H1 (cell line): Measurements from ENCODE around the gene RRBP1. TPM values are rescaled to one million over a fixed set of nuclear protein-coding genes. Genes with fewer than 3 reads are reported as not detected.

Source experiments
- CTCF ChIA-PET: fragments of 300-600 bp; sonication (Branson Sonifier 250); formaldehyde crosslinking; loops from one replicate; lab custom pipeline; 2021; ENCODE audit not compliant: partially characterized antibody; lab: Charles Lee
- POLR2A ChIA-PET: fragments of 300-600 bp; sonication (Branson Sonifier 250); formaldehyde crosslinking; loops from one replicate; lab custom pipeline; 2021; ENCODE audit warnings: inconsistent platforms; ENCODE audit not compliant: partially characterized antibody; lab: Charles Lee
- DNase-seq, 2 experiments: peaks; one replicate each; pipeline versions ENCODE4 v3.0.0 to v3.0.0-alpha.2; 2010 to 2022; ENCODE audit warnings: low spot score in 2 of 2, low read depth in 1 of 2, mixed read lengths in 1 of 2
- FAIRE-seq: peaks from 2 replicates; lab custom pipeline; 2011; peaks lifted over from hg19 to GRCh38; lab: Jason Lieb, UNC
- H2AFZ ChIP-seq: 2 replicates; pipeline ENCODE4 v1.8.1; 2012; ENCODE audit warnings: low read length, inconsistent platforms
- H2AK5ac ChIP-seq: 2 replicates; pipeline ENCODE4 v1.6.1; 2013; ENCODE audit warnings: low read depth, low read length
- H2BK120ac ChIP-seq: replicated peaks from 2 replicates; pipeline ENCODE3; 2013; ENCODE audit warnings: low read depth, low read length, inconsistent platforms
- H2BK12ac ChIP-seq: 2 replicates; pipeline ENCODE4 v1.6.1; 2013; ENCODE audit warnings: low read depth, low read length
- H2BK15ac ChIP-seq: 2 replicates; pipeline ENCODE4 v1.6.1; 2013; ENCODE audit warnings: low read length
- H2BK20ac ChIP-seq: 2 replicates; pipeline ENCODE4 v1.6.1; 2013; ENCODE audit warnings: low read length
- H2BK5ac ChIP-seq: 2 replicates; pipeline ENCODE4 v1.6.1; 2013; ENCODE audit warnings: low read depth, low read length
- H3K14ac ChIP-seq: 2 replicates; pipeline ENCODE4 v1.6.1; 2013; ENCODE audit warnings: inconsistent platforms; ENCODE audit not compliant: insufficient read length
- H3K18ac ChIP-seq: 2 replicates; pipeline ENCODE4 v1.6.1; 2013; ENCODE audit warnings: low read length; ENCODE audit errors: extremely low read depth
- H3K23ac ChIP-seq: 2 replicates; pipeline ENCODE4 v1.6.1; 2013; ENCODE audit warnings: inconsistent platforms; ENCODE audit not compliant: insufficient read length
- H3K23me2 ChIP-seq: 2 replicates; pipeline ENCODE4 v1.6.1; 2013; ENCODE audit warnings: low read depth, low read length
- H3K27ac ChIP-seq: 2 replicates; pipeline ENCODE4 v1.6.1; 2011; ENCODE audit warnings: low read depth, low read length, inconsistent platforms
- H3K27me3 ChIP-seq, 4 experiments: replicated peaks in 1 of 4; 1 replicate in 1 of 4; 2 replicates in 3 of 4; pipeline versions ENCODE4 v1.6.1 to v1.8.1; 2011 to 2013; ENCODE audit warnings: low read length in 3 of 4, mild to moderate bottlenecking in 3 of 4, inconsistent platforms in 2 of 4, mixed read lengths in 2 of 4, moderate library complexity in 1 of 4; ENCODE audit not compliant: control insufficient read depth in 3 of 4, insufficient read depth in 3 of 4; ENCODE audit errors: extremely low read depth in 1 of 4
- H3K36me3 ChIP-seq, 4 experiments: 2 replicates each; pipeline versions ENCODE4 v1.6.1 to v1.8.1; 2011 to 2013; ENCODE audit warnings: mild to moderate bottlenecking in 4 of 4, low read length in 3 of 4, moderate library complexity in 2 of 4, control low read depth in 1 of 4, inconsistent platforms in 1 of 4; ENCODE audit not compliant: insufficient read depth in 4 of 4, control insufficient read depth in 2 of 4
- H3K4ac ChIP-seq: replicated peaks from 2 replicates; pipeline ENCODE3; 2013; ENCODE audit warnings: low read length, low read depth, mixed read lengths, inconsistent platforms; ENCODE audit not compliant: insufficient read length
- H3K4me1 ChIP-seq, 4 experiments: replicated peaks in 1 of 4; 1 replicate in 1 of 4; 2 replicates in 3 of 4; pipeline versions ENCODE4 v1.6.1 to v1.8.1; 2011 to 2013; ENCODE audit warnings: low read length in 3 of 4, inconsistent platforms in 2 of 4, mixed read lengths in 1 of 4; ENCODE audit not compliant: insufficient read depth in 4 of 4, control insufficient read depth in 3 of 4
- H3K4me2 ChIP-seq, 2 experiments: 2 replicates each; pipeline versions ENCODE4 v1.6.1 to v1.8.1; 2011 to 2013; ENCODE audit warnings: low read depth in 2 of 2, low read length in 2 of 2, control low read depth in 1 of 2, inconsistent platforms in 1 of 2, mild to moderate bottlenecking in 1 of 2; ENCODE audit not compliant: insufficient read depth in 1 of 2
- H3K4me3 ChIP-seq, 4 experiments: fragments of 200-600, 300-600 bp in 1 of 4; sonication (generic), shearing (Covaris generic), sonication (Bioruptor Twin) in 1 of 4; 2 replicates each; pipeline versions ENCODE4 v1.5.1 to v1.8.1; 2011 to 2016; ENCODE audit warnings: low read length in 4 of 4, low read depth in 3 of 4, control low read depth in 2 of 4, inconsistent platforms in 2 of 4, mild to moderate bottlenecking in 2 of 4, mixed read lengths in 1 of 4, moderate library complexity in 1 of 4; ENCODE audit not compliant: insufficient read depth in 2 of 4; ENCODE audit errors: extremely low read depth in 1 of 4
- H3K56ac ChIP-seq: replicated peaks from 2 replicates; pipeline ENCODE3; 2013; ENCODE audit warnings: low read depth, mild to moderate bottlenecking, mixed read lengths, low read length, inconsistent platforms; ENCODE audit not compliant: insufficient read length
- H3K79me1 ChIP-seq: 2 replicates; pipeline ENCODE4 v1.6.1; 2013; ENCODE audit warnings: low read depth, low read length, control low read depth
- H3K79me2 ChIP-seq, 2 experiments: 2 replicates each; pipeline versions ENCODE4 v1.6.1 to v1.8.1; 2012 to 2013; ENCODE audit warnings: low read length in 2 of 2, mild to moderate bottlenecking in 2 of 2, inconsistent platforms in 1 of 2; ENCODE audit not compliant: insufficient read depth in 2 of 2, control insufficient read depth in 1 of 2
- H3K9ac ChIP-seq, 4 experiments: replicated peaks in 1 of 4; 1 replicate in 1 of 4; 2 replicates in 3 of 4; pipeline versions ENCODE4 v1.6.1 to v1.8.1; 2011 to 2013; ENCODE audit warnings: low read depth in 3 of 4, low read length in 3 of 4, control low read depth in 2 of 4, mild to moderate bottlenecking in 2 of 4, moderate library complexity in 2 of 4, inconsistent platforms in 1 of 4; ENCODE audit errors: extremely low read depth in 1 of 4
- H3K9me3 ChIP-seq, 2 experiments: 2 replicates each; pipeline versions ENCODE4 v1.6.1 to v1.8.1; 2012 to 2013; ENCODE audit warnings: mild to moderate bottlenecking in 2 of 2, moderate library complexity in 2 of 2, control low read depth in 1 of 2, inconsistent platforms in 1 of 2, low read depth in 1 of 2, low read length in 1 of 2, mixed read lengths in 1 of 2; ENCODE audit not compliant: insufficient read depth in 2 of 2
- H4K20me1 ChIP-seq, 2 experiments: replicated peaks in 1 of 2; 2 replicates each; pipeline versions ENCODE3 to v1.8.1; 2011 to 2013; ENCODE audit warnings: inconsistent platforms in 2 of 2, low read length in 2 of 2, mild to moderate bottlenecking in 1 of 2; ENCODE audit not compliant: insufficient read depth in 2 of 2, control insufficient read depth in 1 of 2
- H4K5ac ChIP-seq: 2 replicates; pipeline ENCODE4 v1.6.1; 2013; ENCODE audit warnings: low read length, low read depth, mixed read lengths, inconsistent platforms; ENCODE audit not compliant: insufficient read length
- H4K8ac ChIP-seq: 2 replicates; pipeline ENCODE4 v1.8.0; 2013; ENCODE audit warnings: mild to moderate bottlenecking, moderate library complexity, low read length, inconsistent platforms; ENCODE audit not compliant: insufficient read depth; ENCODE audit errors: extremely low read depth
- H4K91ac ChIP-seq: replicated peaks from 2 replicates; pipeline ENCODE3; 2013; ENCODE audit warnings: low read length, mixed read lengths, inconsistent platforms; ENCODE audit not compliant: insufficient read length
- POLR2AphosphoS5 ChIP-seq: IDR thresholded peaks from 2 replicates; pipeline ENCODE4 v1.6.1; 2011; ENCODE audit warnings: low read depth, low read length
- RNF2 ChIP-seq: fragments of 200-900, 300-1000 bp; sonication (generic); IDR thresholded peaks from 2 replicates; pipeline ENCODE4 v1.7.1; 2016; ENCODE audit warnings: borderline replicate concordance, low read depth, mild to moderate bottlenecking, antibody characterized with exemption, low read length; ENCODE audit not compliant: poor library complexity, severe bottlenecking; ENCODE audit errors: missing control alignments
- WGBS, 2 experiments: shearing (Covaris generic) in 1 of 2; methylation state at CpG; one replicate each; pipeline versions ENCODE4 v1.1.6 to v1.1.7; 2013 to 2015; ENCODE audit warnings: low lambda C conversion rate in 2 of 2, mixed read lengths in 2 of 2, inconsistent platforms in 1 of 2, low coverage in 1 of 2, missing lambda C conversion rate in 1 of 2; ENCODE audit not compliant: insufficient replicate concordance in 2 of 2, insufficient coverage in 1 of 2, insufficient read length in 1 of 2; ENCODE audit errors: extremely low coverage in 1 of 2, missing lambda C conversion rate in 1 of 2; 5-methylcytosine and 5-hydroxymethylcytosine counted together
- polyA plus RNA-seq, 7 experiments: library from polyadenylated mRNA; depleted of rRNA in 3 of 7; stranded (reverse) in 5 of 7; unstranded in 2 of 7; fragments of >200 nt in 5 of 7; fragments of 200-250 nt in 2 of 7; gene quantifications; 1 replicate in 5 of 7; 2 replicates in 1 of 7; 4 replicates in 1 of 7; pipeline versions ENCODE4 v1.2.1 to v1.2.3, GENCODE V29; 2011 to 2013; ENCODE audit warnings: missing spikeins in 2 of 7, mixed read lengths in 2 of 7
- total RNA-seq: library from RNA; stranded (reverse); fragmentation: NEBNext Ultra II Directional; extraction: Animal tissue kit (Norgen Biotek cat#: 25700); gene quantifications from 2 replicates; pipeline ENCODE4 v1.2.1, GENCODE V29; 2021

Gene RRBP1
- total and polyA plus RNA-seq, 2 of the 8 experiments (the other 6 are each of a cell fraction or from before 2014, with no cell fraction given): 15.9 to 157 TPM

GRCh38 chr20:17705916-17706315 lies 23.9 kb upstream of the RRBP1 start:
- no peak overlapping the region; the same call in 1 of the 2 replicates for H2BK5ac ChIP-seq
- CTCF ChIA-PET: interaction anchor here (1.1 kb wide), 1 partner anchor 24 kb away, joined by 5 read pairs; the partner anchor contains the start of gene RRBP1
- H3K23me2 ChIP-seq: 0 out of 2 replicates have a peak, but pooled peaks cover 2% of the 10 kb centered on the region
- H2BK120ac ChIP-seq: no peak overlapping the region
- H2AK5ac ChIP-seq: no peak overlapping the region
- H4K8ac ChIP-seq: no peak overlapping the region
- no peak overlapping the region for H3K23ac ChIP-seq
- H4K91ac ChIP-seq: no peak overlapping the region
- no peak for FAIRE-seq
- no peak overlapping the region for H3K27ac ChIP-seq
- H3K4me2 ChIP-seq: no peak overlapping the region
- H3K9me3 ChIP-seq: no peaks in the 10 kb centered on the region
- WGBS, 2 experiments: 72% methylated on average over 4 of the region's 4 CpGs; no CpG with 5 or more reads in 1 of the 2 experiments
- no peaks in the 10 kb centered on the region for H3K27me3 ChIP-seq
- no peak overlapping the region for H4K5ac ChIP-seq
- no peak for TF ChIP-seq POLR2AphosphoS5
- TF ChIP-seq RNF2: no peak
- TF ChIP-seq, all 59 proteins: peak for 0
- H3K36me3 ChIP-seq: no peaks in the 10 kb centered on the region
- H4K20me1 ChIP-seq: no peaks in the 10 kb centered on the region
- H2AFZ ChIP-seq: no peak overlapping the region
- H3K79me1 ChIP-seq: no peaks in the 10 kb centered on the region
- no peak overlapping the region for H2BK20ac ChIP-seq
- H3K4ac ChIP-seq: no peak overlapping the region
- no peak overlapping the region for H3K4me3 ChIP-seq
- no peak overlapping the region for H3K9ac ChIP-seq
- no peak overlapping the region for H3K18ac ChIP-seq
- H3K4me1 ChIP-seq: peaks cover 2 to 10% (median 6%) of the 10 kb centered on the region in 4 experiments
- POLR2A ChIA-PET: interaction anchor here (0.9 kb wide), 1 partner anchor 25 kb away, joined by 4 read pairs; no protein-coding TSS in a partner anchor
- no peak overlapping the region for H2BK15ac ChIP-seq
- H3K14ac ChIP-seq: no peak overlapping the region
- H3K56ac ChIP-seq: no peak overlapping the region
- H2BK12ac ChIP-seq: no peak overlapping the region
- no peak for DNase-seq
- H3K79me2 ChIP-seq: no peaks in the 10 kb centered on the region
